Adipocyte (in vitro differentiated cells): ENCODE data around the gene FGFR1OP2.

Experiments used
- DNase-seq: peaks from one replicate; pipeline ENCODE4 v3.0.0-alpha.2; 2015; ENCODE audit warnings: low read depth
- H3K27me3 ChIP-seq: replicated peaks from 2 replicates; pipeline ENCODE4 v1.7.0; 2013; ENCODE audit warnings: mild to moderate bottlenecking, low read length, moderate library complexity; ENCODE audit not compliant: control insufficient read depth, insufficient read depth
- H3K36me3 ChIP-seq: 2 replicates; pipeline ENCODE4 v1.7.0; 2013; ENCODE audit warnings: low read length, mild to moderate bottlenecking, moderate library complexity; ENCODE audit not compliant: control insufficient read depth, insufficient read depth, severe bottlenecking
- H3K4me1 ChIP-seq: 2 replicates; pipeline ENCODE4 v1.7.0; 2013; ENCODE audit warnings: mild to moderate bottlenecking, low read length, moderate library complexity; ENCODE audit not compliant: control insufficient read depth, insufficient read depth
- H3K4me3 ChIP-seq: 2 replicates; pipeline ENCODE4 v1.7.0; 2013; ENCODE audit warnings: mild to moderate bottlenecking, low read length, moderate library complexity
- H3K9ac ChIP-seq: 2 replicates; pipeline ENCODE4 v1.7.0; 2013; ENCODE audit warnings: mild to moderate bottlenecking, low read length, moderate library complexity
- H3K9me3 ChIP-seq: 2 replicates; pipeline ENCODE4 v1.7.0; 2013; ENCODE audit warnings: mild to moderate bottlenecking, low read length, moderate library complexity; ENCODE audit not compliant: control insufficient read depth

The FGFR1OP2 gene

GRCh38 chr12:26982866-26983265, 44.6 kb downstream of the FGFR1OP2 start:
- H3K4me3 ChIP-seq, result no peak overlapping the region
- no peaks in the 10 kb centered on the region for H3K9me3 ChIP-seq
- H3K9ac ChIP-seq, result no peak overlapping the region
- H3K4me1 ChIP-seq, result no peaks in the 10 kb centered on the region
- H3K36me3 ChIP-seq, result peaks cover 4% of the 10 kb centered on the region
- no peak for DNase-seq
- H3K27me3 ChIP-seq, result no peaks in the 10 kb centered on the region

- no peak for DNase-seq
- H3K27me3 ChIP-seq, result no peaks in the 10 kb centered on the region
- no peaks in the 10 kb centered on the region for H3K9me3 ChIP-seq
- H3K9ac ChIP-seq, result no peak overlapping the region
- no peaks in the 10 kb centered on the region for H3K4me1 ChIP-seq
- no peak overlapping the region for H3K4me3 ChIP-seq
- peaks cover 9% of the 10 kb centered on the region for H3K36me3 ChIP-seq
Observed at GRCh38 chr12:26987634-26988424, 49.6 kb downstream of the FGFR1OP2 start.

- no peaks in the 10 kb centered on the region for H3K4me1 ChIP-seq
- H3K9ac ChIP-seq, result no peak overlapping the region
- H3K27me3 ChIP-seq, result no peaks in the 10 kb centered on the region
- DNase-seq, result no peak
- no peak overlapping the region for H3K4me3 ChIP-seq
- H3K36me3 ChIP-seq, result peaks cover 13% of the 10 kb centered on the region
- H3K9me3 ChIP-seq, result no peaks in the 10 kb centered on the region
Observed at GRCh38 chr12:26988703-26989102, 50.4 kb downstream of the FGFR1OP2 start.

- no peaks in the 10 kb centered on the region for H3K27me3 ChIP-seq
- H3K4me3 ChIP-seq, result no peak overlapping the region
- no peak for DNase-seq
- no peaks in the 10 kb centered on the region for H3K9me3 ChIP-seq
- H3K36me3 ChIP-seq, result peaks cover 16% of the 10 kb centered on the region
- H3K4me1 ChIP-seq, result no peaks in the 10 kb centered on the region
- no peak overlapping the region for H3K9ac ChIP-seq
Observed at GRCh38 chr12:26989873-26990272, 51.6 kb downstream of the FGFR1OP2 start.

GRCh38 chr12:26991826-26992225, 53.6 kb downstream of the FGFR1OP2 start:
- DNase-seq, result no peak
- Histone ChIP-seq H3K36me3 (peaks cover 29% of the 10 kb centered on the region), H3K9ac (no peak overlapping the region), H3K27me3 (no peaks in the 10 kb centered on the region), H3K4me3 (no peak overlapping the region), H3K9me3 (no peaks in the 10 kb centered on the region), H3K4me1 (no peaks in the 10 kb centered on the region)

- Histone ChIP-seq H3K4me3 (no peak overlapping the region), H3K36me3 (peaks cover 32% of the 10 kb centered on the region), H3K9me3 (no peaks in the 10 kb centered on the region), H3K9ac (no peak overlapping the region), H3K27me3 (no peaks in the 10 kb centered on the region), H3K4me1 (no peaks in the 10 kb centered on the region)
- DNase-seq, result no peak
Observed at GRCh38 chr12:26994109-26994508, 55.8 kb downstream of the FGFR1OP2 start.

- no peaks in the 10 kb centered on the region for H3K9me3 ChIP-seq
- DNase-seq, result no peak
- H3K36me3 ChIP-seq, result peaks cover 25% of the 10 kb centered on the region
- no peak overlapping the region for H3K4me3 ChIP-seq
- no peak overlapping the region for H3K9ac ChIP-seq
- H3K4me1 ChIP-seq, result no peaks in the 10 kb centered on the region
- H3K27me3 ChIP-seq, result no peaks in the 10 kb centered on the region
Observed at GRCh38 chr12:26995706-26996105, 57.4 kb downstream of the FGFR1OP2 start.

- no peaks in the 10 kb centered on the region for H3K4me1 ChIP-seq
- H3K9me3 ChIP-seq, result no peaks in the 10 kb centered on the region
- H3K4me3 ChIP-seq, result no peak overlapping the region
- H3K9ac ChIP-seq, result no peak overlapping the region
- no peak for DNase-seq
- H3K27me3 ChIP-seq, result no peaks in the 10 kb centered on the region
- peaks cover 27% of the 10 kb centered on the region for H3K36me3 ChIP-seq
Observed at GRCh38 chr12:26997003-26997402, 58.7 kb downstream of the FGFR1OP2 start.

GRCh38 chr12:27000961-27001360, 62.7 kb downstream of the FGFR1OP2 start:
- Histone ChIP-seq H3K4me1 (peaks cover 6% of the 10 kb centered on the region), H3K9me3 (no peaks in the 10 kb centered on the region), H3K4me3 (no peak overlapping the region), H3K9ac (no peak overlapping the region), H3K36me3 (peaks cover 12% of the 10 kb centered on the region), H3K27me3 (no peaks in the 10 kb centered on the region)
- DNase-seq, result no peak

GRCh38 chr12:27001663-27002062, 63.4 kb downstream of the FGFR1OP2 start:
- H3K9ac ChIP-seq, result no peak overlapping the region
- peaks cover 9% of the 10 kb centered on the region for H3K36me3 ChIP-seq
- DNase-seq, result no peak

GRCh38 chr12:27002141-27002540, 63.9 kb downstream of the FGFR1OP2 start:
- Histone ChIP-seq H3K9ac (no peak overlapping the region), H3K36me3 (peaks cover 7% of the 10 kb centered on the region), H3K4me3 (no peak overlapping the region), H3K9me3 (no peaks in the 10 kb centered on the region), H3K27me3 (no peaks in the 10 kb centered on the region), H3K4me1 (peaks cover 6% of the 10 kb centered on the region)
- DNase-seq, result no peak

More at GRCh38 chr12:27001663-27002062, 63.4 kb downstream of the FGFR1OP2 start:
- no peak overlapping the region for H3K4me3 ChIP-seq
- H3K9me3 ChIP-seq, result no peaks in the 10 kb centered on the region
- peaks cover 6% of the 10 kb centered on the region for H3K4me1 ChIP-seq
- H3K27me3 ChIP-seq, result no peaks in the 10 kb centered on the region
